GM12872 (cell line): ENCODE data around the gene EMILIN3.

Experiments
- TF ChIP-seq, protein P1 (sequence below): IDR thresholded peaks from 3 replicates; pipeline ENCODE4 v1.5.1; 2011; ENCODE audit warnings: low read depth, mild to moderate bottlenecking, low read length, moderate library complexity; ENCODE audit not compliant: insufficient read depth

The EMILIN3 gene

DNA sequence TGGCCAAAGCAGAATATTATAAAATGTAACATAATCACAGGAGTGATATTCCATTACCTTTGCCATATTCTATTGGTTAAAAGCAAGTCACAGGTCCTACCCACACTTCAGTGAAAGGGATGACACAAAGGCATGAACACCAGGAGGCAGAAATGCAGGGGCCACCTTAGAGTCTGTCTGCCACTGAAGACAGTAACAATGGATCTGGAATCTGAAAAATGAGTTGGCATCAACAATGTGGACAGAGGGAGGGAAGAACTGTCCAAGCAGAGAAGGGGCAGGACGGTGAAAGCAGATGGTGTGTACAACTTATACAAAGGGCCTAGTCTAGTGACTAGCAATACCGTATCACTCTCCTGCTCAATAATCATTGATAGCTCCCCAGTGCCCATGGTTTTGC, 32.6 kb downstream of the EMILIN3 start:
- TF ChIP-seq, protein P1, sequence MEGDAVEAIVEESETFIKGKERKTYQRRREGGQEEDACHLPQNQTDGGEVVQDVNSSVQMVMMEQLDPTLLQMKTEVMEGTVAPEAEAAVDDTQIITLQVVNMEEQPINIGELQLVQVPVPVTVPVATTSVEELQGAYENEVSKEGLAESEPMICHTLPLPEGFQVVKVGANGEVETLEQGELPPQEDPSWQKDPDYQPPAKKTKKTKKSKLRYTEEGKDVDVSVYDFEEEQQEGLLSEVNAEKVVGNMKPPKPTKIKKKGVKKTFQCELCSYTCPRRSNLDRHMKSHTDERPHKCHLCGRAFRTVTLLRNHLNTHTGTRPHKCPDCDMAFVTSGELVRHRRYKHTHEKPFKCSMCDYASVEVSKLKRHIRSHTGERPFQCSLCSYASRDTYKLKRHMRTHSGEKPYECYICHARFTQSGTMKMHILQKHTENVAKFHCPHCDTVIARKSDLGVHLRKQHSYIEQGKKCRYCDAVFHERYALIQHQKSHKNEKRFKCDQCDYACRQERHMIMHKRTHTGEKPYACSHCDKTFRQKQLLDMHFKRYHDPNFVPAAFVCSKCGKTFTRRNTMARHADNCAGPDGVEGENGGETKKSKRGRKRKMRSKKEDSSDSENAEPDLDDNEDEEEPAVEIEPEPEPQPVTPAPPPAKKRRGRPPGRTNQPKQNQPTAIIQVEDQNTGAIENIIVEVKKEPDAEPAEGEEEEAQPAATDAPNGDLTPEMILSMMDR = no peak

DNA sequence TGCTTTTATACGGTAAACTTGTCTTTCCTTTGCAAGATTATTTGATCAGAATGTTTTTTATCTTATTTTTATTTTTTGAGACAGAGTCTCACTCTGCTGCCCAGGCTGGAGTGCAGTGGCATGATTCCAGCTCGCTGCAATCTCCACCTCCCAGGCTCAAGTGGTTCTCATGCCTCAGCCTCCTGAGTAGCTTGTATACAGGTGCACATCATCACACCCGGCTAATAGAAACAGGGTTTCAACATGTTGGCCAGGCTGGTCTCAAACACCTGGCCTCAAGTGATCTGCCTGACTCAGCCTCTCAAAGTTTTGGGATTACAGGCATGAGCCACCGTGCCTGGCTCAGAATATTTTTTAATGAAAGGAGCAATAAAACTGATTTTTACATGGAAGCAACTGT, 34.9 kb downstream of the EMILIN3 start:
- TF ChIP-seq, protein P1 = no peak

DNA sequence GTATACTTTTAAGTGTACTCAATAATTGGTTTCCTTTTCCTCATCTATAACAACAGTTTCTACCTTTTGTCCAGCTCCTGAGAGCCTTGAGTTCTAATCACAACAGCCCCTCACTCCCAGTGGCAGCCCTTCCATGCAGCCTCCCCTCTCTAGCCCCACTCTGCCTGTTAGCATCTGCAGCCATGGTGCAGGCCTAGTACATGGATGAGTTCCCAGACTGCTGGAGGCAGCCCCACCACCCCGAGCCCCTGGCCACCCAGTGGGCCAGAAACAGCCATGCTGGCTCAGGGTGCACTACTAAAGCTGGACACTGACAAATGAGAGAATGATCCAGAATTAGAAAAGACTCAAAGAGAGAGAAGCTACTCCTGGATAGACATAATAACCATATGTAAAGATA, 35.7 kb downstream of the EMILIN3 start:
- TF ChIP-seq, protein P1 = no peak

DNA sequence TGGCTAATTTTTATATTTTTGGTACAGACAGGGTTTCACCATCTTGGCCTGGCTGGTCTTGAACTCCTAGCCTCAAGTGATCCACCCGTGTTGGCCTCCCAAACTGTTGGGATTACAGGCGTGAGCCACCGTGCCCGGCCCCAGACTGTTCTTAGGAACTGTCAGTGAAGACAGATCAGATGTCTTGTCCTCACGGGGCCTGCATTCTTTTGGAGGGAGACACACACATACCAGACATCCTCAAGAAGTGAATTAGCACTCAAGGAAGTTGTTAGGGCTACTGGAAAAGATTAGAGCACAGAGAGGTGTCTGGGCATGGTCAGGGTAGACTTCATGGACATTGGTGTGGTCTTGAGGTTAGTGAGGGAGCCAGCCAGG, 36.3 kb downstream of the EMILIN3 start:
- TF ChIP-seq, protein P1 = no peak

DNA sequence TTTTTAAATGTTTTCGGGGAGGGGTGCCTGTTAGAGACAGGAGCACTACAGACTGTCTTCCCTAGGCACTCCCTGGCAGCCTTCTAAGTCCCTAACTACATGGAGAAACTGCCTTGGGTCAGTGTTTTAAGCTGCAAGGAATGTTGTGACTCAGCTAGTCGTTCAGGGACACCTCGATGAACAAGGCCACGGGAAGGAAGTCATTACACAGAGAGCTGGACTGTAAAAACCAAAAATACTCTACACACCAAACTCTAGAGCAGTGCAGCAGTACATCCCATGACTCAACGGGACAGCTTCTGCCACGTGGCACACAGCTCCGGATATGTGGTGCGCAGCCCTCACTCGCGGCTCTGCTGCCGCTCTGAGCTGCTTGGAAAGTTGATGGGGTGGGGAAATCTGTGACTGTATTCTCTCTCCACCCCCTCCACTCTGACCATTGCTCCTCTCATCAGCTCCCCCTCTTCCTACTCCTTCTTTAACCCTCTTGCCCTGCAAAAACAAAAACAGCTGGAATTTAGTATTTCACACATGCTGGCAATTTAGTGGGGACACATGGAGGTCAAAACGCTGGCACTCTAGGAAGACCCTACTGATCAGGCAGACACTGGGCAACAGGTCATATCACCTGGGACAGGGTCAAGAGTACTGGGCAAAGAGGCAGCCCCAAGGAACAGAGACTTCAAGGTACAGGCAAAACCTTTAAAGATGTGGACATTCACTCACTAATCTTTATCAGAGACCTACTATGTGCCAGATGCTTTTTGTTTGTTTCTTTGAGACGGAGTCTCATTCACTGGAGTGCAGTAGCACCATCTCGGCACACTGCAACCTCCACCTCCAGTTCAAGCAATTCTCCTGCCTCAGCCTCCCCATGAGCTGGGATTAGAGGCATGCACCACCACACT, 36.9 kb downstream of the EMILIN3 start:
- TF ChIP-seq, protein P1 = no peak

DNA sequence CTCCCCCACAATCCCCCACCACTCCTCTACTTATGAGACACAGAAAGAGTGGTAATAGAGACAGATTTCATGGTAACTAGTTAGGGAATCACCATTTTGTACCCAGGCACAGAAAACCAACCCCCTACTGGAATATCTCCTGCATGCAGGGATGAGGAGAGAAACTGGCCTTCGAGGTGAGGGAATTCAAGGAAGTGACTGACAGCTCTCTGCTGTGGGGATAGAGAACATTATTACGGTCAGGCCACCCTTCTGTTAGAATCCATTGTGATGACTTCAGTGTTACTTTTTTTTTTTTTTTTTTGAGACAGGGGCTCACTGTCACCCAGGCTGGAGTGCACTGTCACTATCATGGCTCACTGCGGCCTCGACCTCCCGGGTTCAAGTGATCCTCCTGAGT, 39.4 kb downstream of the EMILIN3 start:
- TF ChIP-seq, protein P1 = no peak

DNA sequence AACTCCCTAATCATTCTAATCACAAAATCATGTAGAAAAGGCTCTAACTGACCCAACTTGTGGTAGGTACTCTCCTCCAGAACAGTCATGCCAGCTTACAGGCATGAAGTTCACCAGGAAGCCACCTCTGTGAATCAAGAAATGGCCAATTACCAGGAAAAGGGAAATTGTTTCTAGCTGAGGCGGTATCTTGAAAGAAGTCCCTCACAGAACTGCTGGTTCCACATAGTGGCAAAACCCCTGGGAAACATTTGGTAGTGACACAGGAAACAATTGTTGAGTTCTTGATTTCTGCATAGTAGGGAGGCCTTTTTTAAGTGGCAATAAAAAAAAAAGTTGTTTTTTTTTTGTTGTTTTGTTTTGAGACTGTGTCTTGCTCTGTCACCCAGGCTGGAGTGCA, 45.6 kb downstream of the EMILIN3 start:
- TF ChIP-seq, protein P1 = no peak
